GM23338 (cell line): ENCODE data around the gene UQCRC1. TPM values are rescaled to one million over a fixed set of nuclear protein-coding genes. Genes with fewer than 3 reads are reported as not detected.

Source experiments
- ATAC-seq: fragments of 200-7000 bp; cut with Tn5 transposase; 3 replicates; pipeline ENCODE4 v1.9.1; 2020
- DNase-seq: peaks from one replicate; pipeline ENCODE4 v3.0.0-alpha.2; 2015; ENCODE audit warnings: low spot score
- H2AFZ ChIP-seq: fragments of 200-600 bp; sonication (generic); 2 replicates; pipeline ENCODE4 v1.8.0; 2016; ENCODE audit warnings: antibody characterized with exemption, mild to moderate bottlenecking, moderate library complexity
- H3F3A ChIP-seq: fragments of 200-600 bp; sonication (generic); replicated peaks from 2 replicates; pipeline ENCODE4 v1.8.0; 2017; ENCODE audit warnings: antibody characterized with exemption, mixed run types, low read depth
- H3K27ac ChIP-seq: fragments of 200-600 bp; sonication (generic); 2 replicates; pipeline ENCODE4 v1.6.1; 2016; ENCODE audit warnings: low read depth
- H3K27me3 ChIP-seq: fragments of 200-600 bp; sonication (generic); 2 replicates; pipeline ENCODE4 v1.8.0; 2016; ENCODE audit warnings: mild to moderate bottlenecking, mixed run types, moderate library complexity; ENCODE audit not compliant: insufficient read depth
- H3K36me3 ChIP-seq: fragments of 200-600 bp; sonication (generic); 2 replicates; pipeline ENCODE4 v1.8.0; 2016; ENCODE audit warnings: mild to moderate bottlenecking; ENCODE audit not compliant: insufficient read depth
- H3K4me1 ChIP-seq: fragments of 200-600 bp; sonication (generic); 2 replicates; pipeline ENCODE4 v1.8.0; 2016; ENCODE audit warnings: mild to moderate bottlenecking, moderate library complexity; ENCODE audit not compliant: insufficient read depth
- H3K4me2 ChIP-seq: fragments of 200-600 bp; sonication (generic); 2 replicates; pipeline ENCODE4 v1.7.1; 2017; ENCODE audit warnings: mixed run types
- H3K4me3 ChIP-seq: fragments of 200-600 bp; sonication (generic); 2 replicates; pipeline ENCODE4 v1.6.1; 2016; ENCODE audit warnings: mixed run types
- H3K79me2 ChIP-seq: fragments of 200-600 bp; sonication (generic); replicated peaks from 2 replicates; pipeline ENCODE4 v1.8.0; 2017; ENCODE audit warnings: mild to moderate bottlenecking; ENCODE audit not compliant: insufficient read depth
- H3K9me2 ChIP-seq: fragments of 200-600 bp; sonication (generic); 2 replicates; pipeline ENCODE4 v1.8.0; 2017; ENCODE audit not compliant: insufficient read depth
- H4K20me1 ChIP-seq: fragments of 200-600 bp; sonication (generic); replicated peaks from 2 replicates; pipeline ENCODE4 v1.8.0; 2017; ENCODE audit warnings: mild to moderate bottlenecking; ENCODE audit not compliant: insufficient read depth
- H3K27ac Mint-ChIP-seq: 2 replicates; pipeline ENCODE4 v1.8.0; 2020; ENCODE audit warnings: inconsistent platforms, mild to moderate bottlenecking, moderate library complexity, mixed read lengths
- H3K27me3 Mint-ChIP-seq: 3 replicates; pipeline ENCODE4 v1.8.0; 2022; ENCODE audit warnings: low read depth, mild to moderate bottlenecking, moderate library complexity, mixed read lengths, inconsistent platforms; ENCODE audit not compliant: insufficient read depth, poor library complexity
- H3K36me3 Mint-ChIP-seq: 3 replicates; pipeline ENCODE4 v1.8.0; 2021; ENCODE audit warnings: low read depth, mild to moderate bottlenecking, inconsistent platforms, moderate library complexity, mixed read lengths
- H3K4me1 Mint-ChIP-seq: 3 replicates; pipeline ENCODE4 v1.8.0; 2020; ENCODE audit warnings: mild to moderate bottlenecking, inconsistent platforms, mixed read lengths
- H3K4me3 Mint-ChIP-seq: 3 replicates; pipeline ENCODE4 v1.8.0; 2021; ENCODE audit warnings: moderate library complexity, mild to moderate bottlenecking, inconsistent platforms, mixed read lengths
- H3K9me3 Mint-ChIP-seq: 3 replicates; pipeline ENCODE4 v1.8.0; 2020; ENCODE audit warnings: moderate library complexity, mild to moderate bottlenecking, inconsistent platforms, mixed read lengths
- CREB1 ChIP-seq: fragments of 250-450 bp; sonication (Bioruptor Pico); IDR thresholded peaks from 2 replicates; pipeline ENCODE4 v1.5.0; 2020; ENCODE audit warnings: low read depth, mild to moderate bottlenecking, moderate library complexity
- ETS1 ChIP-seq: IDR thresholded peaks from 2 replicates; pipeline ENCODE4 v1.6.1; 2016; ENCODE audit warnings: antibody characterized with exemption
- EZH2phosphoT487 ChIP-seq: fragments of 200-600 bp; sonication (generic); IDR thresholded peaks from one replicate; pipeline ENCODE4 v1.8.1; 2018; ENCODE audit warnings: antibody characterized with exemption; ENCODE audit not compliant: unreplicated experiment
- JUNB ChIP-seq: IDR thresholded peaks from one replicate; pipeline ENCODE4 v1.6.1; 2016; ENCODE audit warnings: antibody characterized with exemption; ENCODE audit not compliant: unreplicated experiment
- POLR2AphosphoS5 ChIP-seq: IDR thresholded peaks from 2 replicates; pipeline ENCODE4 v1.6.1; 2016; ENCODE audit warnings: antibody characterized with exemption, low read depth
- STAT1 ChIP-seq: IDR thresholded peaks from one replicate; pipeline ENCODE4 v1.6.1; 2016; ENCODE audit warnings: antibody characterized with exemption; ENCODE audit not compliant: unreplicated experiment
- polyA plus RNA-seq: library from polyadenylated mRNA; unstranded; fragments of >200 nt; fragmentation: Nextera tagmentation; extraction: Ambion mirVana; gene quantifications from 2 replicates; pipeline ENCODE4 v1.2.1, GENCODE V29; 2016
- total RNA-seq: library from RNA; depleted of rRNA; stranded (reverse); fragments of >200 nt; shearing (Covaris generic); gene quantifications from 2 replicates; pipeline ENCODE4 v1.2.3, GENCODE V29; 2014
- TF ChIP-seq, protein P1 (sequence below): fragments of 250-450 bp; sonication (Bioruptor Pico); IDR thresholded peaks from 2 replicates; pipeline ENCODE4 v1.5.0; 2020; ENCODE audit warnings: mild to moderate bottlenecking, moderate library complexity
- TF ChIP-seq, protein P2 (sequence below): IDR thresholded peaks from one replicate; pipeline ENCODE4 v1.6.1; 2018; ENCODE audit warnings: antibody characterized with exemption; ENCODE audit not compliant: unreplicated experiment

UQCRC1 gene
- total and polyA plus RNA-seq, 2 experiments from 2014 or later = 232 to 439 TPM

GRCh38 chr3:48553886-48554845, 55.3 kb downstream of the UQCRC1 start (continued):
- TF ChIP-seq, protein P1, sequence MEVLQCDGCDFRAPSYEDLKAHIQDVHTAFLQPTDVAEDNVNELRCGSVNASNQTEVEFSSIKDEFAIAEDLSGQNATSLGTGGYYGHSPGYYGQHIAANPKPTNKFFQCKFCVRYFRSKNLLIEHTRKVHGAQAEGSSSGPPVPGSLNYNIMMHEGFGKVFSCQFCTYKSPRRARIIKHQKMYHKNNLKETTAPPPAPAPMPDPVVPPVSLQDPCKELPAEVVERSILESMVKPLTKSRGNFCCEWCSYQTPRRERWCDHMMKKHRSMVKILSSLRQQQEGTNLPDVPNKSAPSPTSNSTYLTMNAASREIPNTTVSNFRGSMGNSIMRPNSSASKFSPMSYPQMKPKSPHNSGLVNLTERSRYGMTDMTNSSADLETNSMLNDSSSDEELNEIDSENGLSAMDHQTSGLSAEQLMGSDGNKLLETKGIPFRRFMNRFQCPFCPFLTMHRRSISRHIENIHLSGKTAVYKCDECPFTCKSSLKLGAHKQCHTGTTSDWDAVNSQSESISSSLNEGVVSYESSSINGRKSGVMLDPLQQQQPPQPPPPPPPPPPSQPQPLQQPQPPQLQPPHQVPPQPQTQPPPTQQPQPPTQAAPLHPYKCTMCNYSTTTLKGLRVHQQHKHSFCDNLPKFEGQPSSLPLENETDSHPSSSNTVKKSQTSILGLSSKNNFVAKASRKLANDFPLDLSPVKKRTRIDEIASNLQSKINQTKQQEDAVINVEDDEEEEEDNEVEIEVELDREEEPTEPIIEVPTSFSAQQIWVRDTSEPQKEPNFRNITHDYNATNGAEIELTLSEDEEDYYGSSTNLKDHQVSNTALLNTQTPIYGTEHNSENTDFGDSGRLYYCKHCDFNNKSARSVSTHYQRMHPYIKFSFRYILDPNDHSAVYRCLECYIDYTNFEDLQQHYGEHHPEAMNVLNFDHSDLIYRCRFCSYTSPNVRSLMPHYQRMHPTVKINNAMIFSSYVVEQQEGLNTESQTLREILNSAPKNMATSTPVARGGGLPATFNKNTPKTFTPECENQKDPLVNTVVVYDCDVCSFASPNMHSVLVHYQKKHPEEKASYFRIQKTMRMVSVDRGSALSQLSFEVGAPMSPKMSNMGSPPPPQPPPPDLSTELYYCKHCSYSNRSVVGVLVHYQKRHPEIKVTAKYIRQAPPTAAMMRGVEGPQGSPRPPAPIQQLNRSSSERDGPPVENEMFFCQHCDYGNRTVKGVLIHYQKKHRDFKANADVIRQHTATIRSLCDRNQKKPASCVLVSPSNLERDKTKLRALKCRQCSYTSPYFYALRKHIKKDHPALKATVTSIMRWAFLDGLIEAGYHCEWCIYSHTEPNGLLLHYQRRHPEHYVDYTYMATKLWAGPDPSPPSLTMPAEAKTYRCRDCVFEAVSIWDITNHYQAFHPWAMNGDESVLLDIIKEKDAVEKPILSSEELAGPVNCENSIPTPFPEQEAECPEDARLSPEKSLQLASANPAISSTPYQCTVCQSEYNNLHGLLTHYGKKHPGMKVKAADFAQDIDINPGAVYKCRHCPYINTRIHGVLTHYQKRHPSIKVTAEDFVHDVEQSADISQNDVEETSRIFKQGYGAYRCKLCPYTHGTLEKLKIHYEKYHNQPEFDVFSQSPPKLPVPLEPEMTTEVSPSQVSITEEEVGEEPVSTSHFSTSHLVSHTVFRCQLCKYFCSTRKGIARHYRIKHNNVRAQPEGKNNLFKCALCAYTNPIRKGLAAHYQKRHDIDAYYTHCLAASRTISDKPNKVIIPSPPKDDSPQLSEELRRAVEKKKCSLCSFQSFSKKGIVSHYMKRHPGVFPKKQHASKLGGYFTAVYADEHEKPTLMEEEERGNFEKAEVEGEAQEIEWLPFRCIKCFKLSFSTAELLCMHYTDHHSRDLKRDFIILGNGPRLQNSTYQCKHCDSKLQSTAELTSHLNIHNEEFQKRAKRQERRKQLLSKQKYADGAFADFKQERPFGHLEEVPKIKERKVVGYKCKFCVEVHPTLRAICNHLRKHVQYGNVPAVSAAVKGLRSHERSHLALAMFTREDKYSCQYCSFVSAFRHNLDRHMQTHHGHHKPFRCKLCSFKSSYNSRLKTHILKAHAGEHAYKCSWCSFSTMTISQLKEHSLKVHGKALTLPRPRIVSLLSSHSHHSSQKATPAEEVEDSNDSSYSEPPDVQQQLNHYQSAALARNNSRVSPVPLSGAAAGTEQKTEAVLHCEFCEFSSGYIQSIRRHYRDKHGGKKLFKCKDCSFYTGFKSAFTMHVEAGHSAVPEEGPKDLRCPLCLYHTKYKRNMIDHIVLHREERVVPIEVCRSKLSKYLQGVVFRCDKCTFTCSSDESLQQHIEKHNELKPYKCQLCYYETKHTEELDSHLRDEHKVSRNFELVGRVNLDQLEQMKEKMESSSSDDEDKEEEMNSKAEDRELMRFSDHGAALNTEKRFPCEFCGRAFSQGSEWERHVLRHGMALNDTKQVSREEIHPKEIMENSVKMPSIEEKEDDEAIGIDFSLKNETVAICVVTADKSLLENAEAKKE (CRISPR knock-in tag) = no peak
- TF ChIP-seq, protein P2, sequence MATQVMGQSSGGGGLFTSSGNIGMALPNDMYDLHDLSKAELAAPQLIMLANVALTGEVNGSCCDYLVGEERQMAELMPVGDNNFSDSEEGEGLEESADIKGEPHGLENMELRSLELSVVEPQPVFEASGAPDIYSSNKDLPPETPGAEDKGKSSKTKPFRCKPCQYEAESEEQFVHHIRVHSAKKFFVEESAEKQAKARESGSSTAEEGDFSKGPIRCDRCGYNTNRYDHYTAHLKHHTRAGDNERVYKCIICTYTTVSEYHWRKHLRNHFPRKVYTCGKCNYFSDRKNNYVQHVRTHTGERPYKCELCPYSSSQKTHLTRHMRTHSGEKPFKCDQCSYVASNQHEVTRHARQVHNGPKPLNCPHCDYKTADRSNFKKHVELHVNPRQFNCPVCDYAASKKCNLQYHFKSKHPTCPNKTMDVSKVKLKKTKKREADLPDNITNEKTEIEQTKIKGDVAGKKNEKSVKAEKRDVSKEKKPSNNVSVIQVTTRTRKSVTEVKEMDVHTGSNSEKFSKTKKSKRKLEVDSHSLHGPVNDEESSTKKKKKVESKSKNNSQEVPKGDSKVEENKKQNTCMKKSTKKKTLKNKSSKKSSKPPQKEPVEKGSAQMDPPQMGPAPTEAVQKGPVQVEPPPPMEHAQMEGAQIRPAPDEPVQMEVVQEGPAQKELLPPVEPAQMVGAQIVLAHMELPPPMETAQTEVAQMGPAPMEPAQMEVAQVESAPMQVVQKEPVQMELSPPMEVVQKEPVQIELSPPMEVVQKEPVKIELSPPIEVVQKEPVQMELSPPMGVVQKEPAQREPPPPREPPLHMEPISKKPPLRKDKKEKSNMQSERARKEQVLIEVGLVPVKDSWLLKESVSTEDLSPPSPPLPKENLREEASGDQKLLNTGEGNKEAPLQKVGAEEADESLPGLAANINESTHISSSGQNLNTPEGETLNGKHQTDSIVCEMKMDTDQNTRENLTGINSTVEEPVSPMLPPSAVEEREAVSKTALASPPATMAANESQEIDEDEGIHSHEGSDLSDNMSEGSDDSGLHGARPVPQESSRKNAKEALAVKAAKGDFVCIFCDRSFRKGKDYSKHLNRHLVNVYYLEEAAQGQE = no peak

GRCh38 chr3:48553361-48553760, 56.1 kb downstream of the UQCRC1 start:
- Histone ChIP-seq H3F3A (peaks cover 8% of the 10 kb centered on the region), H3K4me1 (peaks cover 11% of the 10 kb centered on the region), H4K20me1 (no peaks in the 10 kb centered on the region), H3K27ac (no peak overlapping the region; the same call in 1 of the 2 replicates), H2AFZ (no peak overlapping the region), H3K4me2 (no peak overlapping the region), H3K79me2 (peaks cover 26% of the 10 kb centered on the region), H3K4me3 (no peak overlapping the region), H3K9me2 (no peaks in the 10 kb centered on the region), H3K36me3 (no peaks in the 10 kb centered on the region), H3K27me3 (no peaks in the 10 kb centered on the region)
- Mint-ChIP-seq H3K4me3 (no peak overlapping the region), H3K27ac (no peak overlapping the region), H3K36me3 (peaks cover 3% of the 10 kb centered on the region; the same call in 2 of the 3 replicates), H3K9me3 (no peaks in the 10 kb centered on the region), H3K27me3 (peaks cover 15% of the 10 kb centered on the region), H3K4me1 (peaks cover 26% of the 10 kb centered on the region)
- ATAC-seq = no peak
- DNase-seq = no peak
- TF ChIP-seq, protein P2 = no peak
- TF ChIP-seq STAT1 (no peak), ETS1 (no peak), EZH2phosphoT487 (no peak), CREB1 (CRISPR knock-in tag) (no peak), JUNB (no peak), POLR2AphosphoS5 (no peak)
